ENCODE data around the gene ZSCAN16. TPM values are rescaled to one million over a fixed set of nuclear protein-coding genes. Genes with fewer than 3 reads are reported as not detected.

ZSCAN16 gene
- total RNA-seq, 1 experiment from 2014 or later = 6.7 TPM

GRCh38 chr6:28171271-28171670 lies 46.9 kb downstream of the ZSCAN16 start:
- no peak for TF ChIP-seq CTCF (IDR thresholded peaks at IDR 0.05; ENCODE audit: insufficient read depth in 1 of 2, low read depth in 1 of 2, low read length in 1 of 2, severe bottlenecking in 1 of 2, unreplicated experiment in 1 of 2)
- Histone ChIP-seq H3K4me1 (no peaks in the 10 kb centered on the region), H3K4me3 (ENCODE audit: low read depth, low read length) (no peak overlapping the region), H3K27me3 (replicated peaks; ENCODE audit: control insufficient read depth, insufficient read depth, low read length) (no peaks in the 10 kb centered on the region), H3K36me3 (ENCODE audit: control insufficient read depth, insufficient read depth, low read length) (no peaks in the 10 kb centered on the region), H3K9me3 (no peaks in the 10 kb centered on the region)
- no peaks in the 10 kb centered on the region for H3K4me1 Mint-ChIP-seq (ENCODE audit: low read depth, unreplicated experiment)
- POLR2A ChIA-PET = no interaction called here
- H3K9me3 Mint-ChIP-seq (ENCODE audit: unreplicated experiment) = peaks cover 12% of the 10 kb centered on the region
- H3K36me3 Mint-ChIP-seq (ENCODE audit: insufficient read depth, unreplicated experiment) = no peaks in the 10 kb centered on the region
- CTCF ChIA-PET = no interaction called here
- intact Hi-C loops (cut with micrococcal nuclease; ENCODE audit: unreplicated experiment) = no loop called here
- H3K27ac Mint-ChIP-seq (ENCODE audit: unreplicated experiment) = no peak overlapping the region
- no TSS peak for BruUV-seq (replicated peaks)
- H3K4me3 Mint-ChIP-seq (ENCODE audit: unreplicated experiment) = no peak overlapping the region
- no peaks in the 10 kb centered on the region for H3K27me3 Mint-ChIP-seq (ENCODE audit: insufficient read depth, unreplicated experiment)
- DNase-seq = no peak

- H3K27me3 Mint-ChIP-seq (ENCODE audit: insufficient read depth, unreplicated experiment) = no peaks in the 10 kb centered on the region
- CTCF ChIA-PET = no interaction called here
Observed at GRCh38 chr6:28172006-28172405, 47.6 kb downstream of the ZSCAN16 start.

GRCh38 chr6:28176373-28176772 lies 52.0 kb downstream of the ZSCAN16 start:
- H3K36me3 Mint-ChIP-seq (ENCODE audit: insufficient read depth, unreplicated experiment) = no peaks in the 10 kb centered on the region
- H3K4me3 Mint-ChIP-seq (ENCODE audit: unreplicated experiment) = no peak overlapping the region
- ChIA-PET POLR2A (interaction anchor here (0.5 kb wide), 1 partner anchor 943 kb away, joined by 3 read pairs; no protein-coding TSS in a partner anchor), CTCF (no interaction called here)
- Histone ChIP-seq H3K27me3 (replicated peaks; ENCODE audit: control insufficient read depth, insufficient read depth, low read length) (no peaks in the 10 kb centered on the region), H3K4me3 (ENCODE audit: low read depth, low read length) (no peak overlapping the region), H3K4me1 (no peaks in the 10 kb centered on the region), H3K9me3 (no peaks in the 10 kb centered on the region), H3K36me3 (ENCODE audit: control insufficient read depth, insufficient read depth, low read length) (no peaks in the 10 kb centered on the region)
- peaks cover 17% of the 10 kb centered on the region for H3K9me3 Mint-ChIP-seq (ENCODE audit: unreplicated experiment)
- intact Hi-C loops (cut with micrococcal nuclease; ENCODE audit: unreplicated experiment) = no loop called here
- H3K4me1 Mint-ChIP-seq (ENCODE audit: low read depth, unreplicated experiment) = no peaks in the 10 kb centered on the region
- H3K27me3 Mint-ChIP-seq (ENCODE audit: insufficient read depth, unreplicated experiment) = peaks cover 4% of the 10 kb centered on the region
- H3K27ac Mint-ChIP-seq (ENCODE audit: unreplicated experiment) = no peak overlapping the region
- BruUV-seq (replicated peaks) = no TSS peak
- DNase-seq = no peak
- no peak for TF ChIP-seq CTCF (IDR thresholded peaks at IDR 0.05; ENCODE audit: insufficient read depth in 1 of 2, low read depth in 1 of 2, low read length in 1 of 2, severe bottlenecking in 1 of 2, unreplicated experiment in 1 of 2)

More at GRCh38 chr6:28172006-28172405, 47.6 kb downstream of the ZSCAN16 start:
- no TSS peak for BruUV-seq (replicated peaks)
- Histone ChIP-seq H3K4me3 (ENCODE audit: low read depth, low read length) (no peak overlapping the region), H3K4me1 (no peaks in the 10 kb centered on the region), H3K36me3 (ENCODE audit: control insufficient read depth, insufficient read depth, low read length) (no peaks in the 10 kb centered on the region), H3K9me3 (no peaks in the 10 kb centered on the region), H3K27me3 (replicated peaks; ENCODE audit: control insufficient read depth, insufficient read depth, low read length) (no peaks in the 10 kb centered on the region)
- H3K27ac Mint-ChIP-seq (ENCODE audit: unreplicated experiment) = no peak overlapping the region
- TF ChIP-seq CTCF (IDR thresholded peaks at IDR 0.05; ENCODE audit: insufficient read depth in 1 of 2, low read depth in 1 of 2, low read length in 1 of 2, severe bottlenecking in 1 of 2, unreplicated experiment in 1 of 2) = no peak
- no peak overlapping the region for H3K4me3 Mint-ChIP-seq (ENCODE audit: unreplicated experiment)
- no peaks in the 10 kb centered on the region for H3K36me3 Mint-ChIP-seq (ENCODE audit: insufficient read depth, unreplicated experiment)
- POLR2A ChIA-PET = no interaction called here
- no peaks in the 10 kb centered on the region for H3K4me1 Mint-ChIP-seq (ENCODE audit: low read depth, unreplicated experiment)
- intact Hi-C loops (cut with micrococcal nuclease; ENCODE audit: unreplicated experiment) = no loop called here
- H3K9me3 Mint-ChIP-seq (ENCODE audit: unreplicated experiment) = peaks cover 20% of the 10 kb centered on the region
- DNase-seq = no peak

Other genes with a start within 250 kb of the ZSCAN16 start
- not detected in 2 replicates for gene OR2B2, start 212.2 kb upstream of the ZSCAN16 start, total RNA-seq (2022)
- not detected in 2 replicates for gene OR2B6, start 167.4 kb upstream of the ZSCAN16 start, total RNA-seq (2022)
- 9.2 and 11.0 TPM in 2 replicates for gene ZNF165, start 44.0 kb upstream of the ZSCAN16 start, total RNA-seq (2022)
- gene ZKSCAN8, start 17.3 kb downstream of the ZSCAN16 start, total RNA-seq (2022) = 15.6 and 17.0 TPM in 2 replicates
- gene ZSCAN9, start 100.7 kb downstream of the ZSCAN16 start, total RNA-seq (2022) = 13.7 and 13.9 TPM in 2 replicates
- gene ZKSCAN4, start 127.7 kb downstream of the ZSCAN16 start, total RNA-seq (2022) = 5.0 and 5.5 TPM in 2 replicates
- gene NKAPL, start 134.7 kb downstream of the ZSCAN16 start, total RNA-seq (2022) = not detected in 2 replicates
- 7.2 and 7.8 TPM in 2 replicates for gene ZSCAN26, start 142.5 kb downstream of the ZSCAN16 start, total RNA-seq (2022)
- gene PGBD1, start 157.0 kb downstream of the ZSCAN16 start, total RNA-seq (2022) = 3.6 and 3.8 TPM in 2 replicates
- 1.7 and 3.4 TPM in 2 replicates for gene ZSCAN31, start 211.5 kb downstream of the ZSCAN16 start, total RNA-seq (2022)
- 3.7 and 4.3 TPM in 2 replicates for gene ZKSCAN3, start 225.3 kb downstream of the ZSCAN16 start, total RNA-seq (2022)